ENCODE measurements around the gene ALX4. TPM values are rescaled to one million over a fixed set of nuclear protein-coding genes. Genes with fewer than 3 reads are reported as not detected.

The ALX4 gene
- total RNA-seq, 2 experiments from 2014 or later, result not detected

GRCh38 chr11:44260081-44260480 is 49.9 kb downstream of the ALX4 start:
- no peak overlapping the region for H2AFZ ChIP-seq (ENCODE audit: low read length)
- no peak overlapping the region for H3K4me3 ChIP-seq (ENCODE audit: low read depth, low read length, poor library complexity, severe bottlenecking)
- H3K27ac ChIP-seq (ENCODE audit: low read depth, low read length, poor library complexity, severe bottlenecking), result no peak overlapping the region
- no TSS peak for BruUV-seq (replicated peaks)
- H3K4me2 ChIP-seq (ENCODE audit: low read length), result no peak overlapping the region
- intact Hi-C loops (cut with micrococcal nuclease; ENCODE audit: unreplicated experiment), result no loop called here
- no peaks in the 10 kb centered on the region for H3K36me3 ChIP-seq (ENCODE audit: insufficient read depth, low read length)
- H3K9me3 ChIP-seq (ENCODE audit: low read length), result no peaks in the 10 kb centered on the region
- CTCF ChIA-PET (ENCODE audit: unreplicated experiment), result no interaction called here
- no peaks in the 10 kb centered on the region for H4K20me1 ChIP-seq (ENCODE audit: insufficient read depth, low read length)
- no peaks in the 10 kb centered on the region for H3K9me2 ChIP-seq (ENCODE audit: insufficient read depth, low read length)
- no peaks in the 10 kb centered on the region for H3K4me1 ChIP-seq (ENCODE audit: insufficient read depth, low read length, poor library complexity, severe bottlenecking)
- no peaks in the 10 kb centered on the region for H3K79me2 ChIP-seq (ENCODE audit: insufficient read depth, low read depth, low read length)
- POLR2A ChIA-PET, result no interaction called here
- TF ChIP-seq CTCF (conservative IDR thresholded peaks at IDR 0.05; ENCODE audit: low read length) (no peak), EZH2phosphoT487 (IDR thresholded peaks at IDR 0.05; ENCODE audit: borderline replicate concordance, low read depth, low read length) (no peak)
- DNase-seq (ENCODE audit: low spot score), result no peak

- H3K4me2 ChIP-seq (ENCODE audit: low read length), result no peak overlapping the region
- H3K79me2 ChIP-seq (ENCODE audit: insufficient read depth, low read depth, low read length), result no peaks in the 10 kb centered on the region
- intact Hi-C loops (cut with micrococcal nuclease; ENCODE audit: unreplicated experiment), result no loop called here
- H3K36me3 ChIP-seq (ENCODE audit: insufficient read depth, low read length), result no peaks in the 10 kb centered on the region
- H3K27ac ChIP-seq (ENCODE audit: low read depth, low read length, poor library complexity, severe bottlenecking), result no peak overlapping the region
- no peaks in the 10 kb centered on the region for H3K9me2 ChIP-seq (ENCODE audit: insufficient read depth, low read length)
- H3K4me3 ChIP-seq (ENCODE audit: low read depth, low read length, poor library complexity, severe bottlenecking), result no peak overlapping the region
- no peak for DNase-seq (ENCODE audit: low spot score)
- H4K20me1 ChIP-seq (ENCODE audit: insufficient read depth, low read length), result no peaks in the 10 kb centered on the region
- BruUV-seq (replicated peaks), result no TSS peak
- 0 out of 2 replicates have a peak, but pooled peaks cover under 1% of the 10 kb centered on the region for H3K9me3 ChIP-seq (ENCODE audit: low read length)
- CTCF ChIA-PET (ENCODE audit: unreplicated experiment), result no interaction called here
- TF ChIP-seq EZH2phosphoT487 (IDR thresholded peaks at IDR 0.05; ENCODE audit: borderline replicate concordance, low read depth, low read length) (no peak), CTCF (conservative IDR thresholded peaks at IDR 0.05; ENCODE audit: low read length) (no peak)
- no peaks in the 10 kb centered on the region for H3K4me1 ChIP-seq (ENCODE audit: insufficient read depth, low read length, poor library complexity, severe bottlenecking)
- POLR2A ChIA-PET, result interaction anchor here (0.9 kb wide), 1 partner anchor 9 kb away, joined by 3 read pairs; no protein-coding TSS in a partner anchor
- H2AFZ ChIP-seq (ENCODE audit: low read length), result no peak overlapping the region
Observed at GRCh38 chr11:44258839-44259420, 51.0 kb downstream of the ALX4 start.

- no peaks in the 10 kb centered on the region for H3K79me2 ChIP-seq (ENCODE audit: insufficient read depth, low read depth, low read length)
- TF ChIP-seq EZH2phosphoT487 (IDR thresholded peaks at IDR 0.05; ENCODE audit: borderline replicate concordance, low read depth, low read length) (no peak), CTCF (conservative IDR thresholded peaks at IDR 0.05; ENCODE audit: low read length) (no peak)
- no peak overlapping the region for H3K4me2 ChIP-seq (ENCODE audit: low read length)
- H3K4me1 ChIP-seq (ENCODE audit: insufficient read depth, low read length, poor library complexity, severe bottlenecking), result no peaks in the 10 kb centered on the region
- no peaks in the 10 kb centered on the region for H4K20me1 ChIP-seq (ENCODE audit: insufficient read depth, low read length)
- no peak overlapping the region for H2AFZ ChIP-seq (ENCODE audit: low read length)
- H3K36me3 ChIP-seq (ENCODE audit: insufficient read depth, low read length), result no peaks in the 10 kb centered on the region
- POLR2A ChIA-PET, result no interaction called here
- CTCF ChIA-PET (ENCODE audit: unreplicated experiment), result no interaction called here
- H3K27ac ChIP-seq (ENCODE audit: low read depth, low read length, poor library complexity, severe bottlenecking), result no peak overlapping the region
- H3K9me2 ChIP-seq (ENCODE audit: insufficient read depth, low read length), result no peaks in the 10 kb centered on the region
- BruUV-seq (replicated peaks), result no TSS peak
- no peak for DNase-seq (ENCODE audit: low spot score)
- no peak overlapping the region for H3K4me3 ChIP-seq (ENCODE audit: low read depth, low read length, poor library complexity, severe bottlenecking)
- intact Hi-C loops (cut with micrococcal nuclease; ENCODE audit: unreplicated experiment), result no loop called here
- H3K9me3 ChIP-seq (ENCODE audit: low read length), result peaks cover 8% of the 10 kb centered on the region; the same call in 1 of the 2 replicates
Observed at GRCh38 chr11:44258190-44258489, 51.8 kb downstream of the ALX4 start.

Data from OCI-LY7 (cell line).